Stimulated activated CD8-positive, alpha-beta memory T cell treated with anti-CD3 and anti-CD28 coated beads, Interleukin-4, amount 100 ng/mL, for 48 hours (primary cell): ENCODE results near the gene ACADM.
"Not testable (repeated sequence)": the region's sequence is repeated elsewhere in the genome, so short reads cannot be mapped to it uniquely, and the experiment has no call there.

Experiments
- DNase-seq: peaks from one replicate; pipeline ENCODE4 v3.0.0-alpha.2; 2020

ACADM gene

GRCh38 chr1:75742047-75742625 is 17.6 kb downstream of the ACADM start:
- DNase-seq = no peak

- no peak for DNase-seq
Measured at GRCh38 chr1:75745276-75745675, 20.8 kb downstream of the ACADM start.

- DNase-seq = not testable (repeated sequence)
Measured at GRCh38 chr1:75757210-75757609, 32.7 kb downstream of the ACADM start.

GRCh38 chr1:75758543-75758942 is 34.0 kb downstream of the ACADM start:
- DNase-seq = not testable (repeated sequence)

GRCh38 chr1:75764057-75764655 is 39.6 kb downstream of the ACADM start:
- no peak for DNase-seq

- no peak for DNase-seq
Measured at GRCh38 chr1:75765697-75766355, 41.3 kb downstream of the ACADM start.

GRCh38 chr1:75768016-75768415 is 43.5 kb downstream of the ACADM start:
- DNase-seq = no peak

- no peak for DNase-seq
Measured at GRCh38 chr1:75770761-75771160, 46.3 kb downstream of the ACADM start.

GRCh38 chr1:75771978-75772377 is 47.5 kb downstream of the ACADM start:
- DNase-seq = no peak

- not testable (repeated sequence) for DNase-seq
Measured at GRCh38 chr1:75777812-75778211, 53.3 kb downstream of the ACADM start.

GRCh38 chr1:75778694-75779093 is 54.2 kb downstream of the ACADM start:
- not testable (repeated sequence) for DNase-seq

DNA sequence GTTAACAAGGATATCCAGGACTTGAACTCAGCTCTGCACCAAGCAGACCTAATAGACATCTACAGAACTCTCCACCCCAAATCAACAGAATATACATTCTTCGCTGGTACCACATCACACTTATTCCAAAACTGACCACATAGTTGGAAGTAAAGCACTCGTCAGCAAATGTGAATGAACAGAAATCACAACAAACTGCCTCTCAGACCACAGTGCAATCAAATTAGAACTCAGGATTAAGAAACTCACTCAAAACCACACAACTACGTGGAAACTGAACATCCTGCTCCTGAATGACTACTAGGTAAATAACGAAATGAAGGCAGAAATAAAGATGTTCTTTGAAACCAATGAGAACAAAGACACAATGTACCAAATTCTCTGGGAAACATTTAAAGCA is 55.7 kb downstream of the ACADM start:
- DNase-seq = not testable (repeated sequence)

DNA sequence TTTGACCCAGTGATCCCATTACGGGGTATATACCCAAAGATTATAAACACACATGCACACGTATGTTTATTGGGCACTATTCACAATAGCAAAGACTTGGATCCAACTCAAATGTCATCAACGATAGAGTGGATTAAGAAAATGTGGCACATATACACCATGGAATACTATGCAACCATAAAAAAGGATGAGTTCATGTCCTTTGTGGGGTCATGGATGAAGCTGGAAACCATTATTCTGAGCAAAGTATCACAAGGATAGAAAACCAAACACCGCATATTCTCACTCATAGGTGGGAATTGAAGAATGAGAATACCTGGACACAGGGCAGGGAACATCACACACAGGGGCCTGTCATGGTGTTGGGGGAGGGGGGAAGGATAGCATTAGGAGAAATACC is 59.4 kb downstream of the ACADM start:
- DNase-seq = not testable (repeated sequence)

GRCh38 chr1:75785320-75785982 is 60.9 kb downstream of the ACADM start:
- DNase-seq = no peak

DNA sequence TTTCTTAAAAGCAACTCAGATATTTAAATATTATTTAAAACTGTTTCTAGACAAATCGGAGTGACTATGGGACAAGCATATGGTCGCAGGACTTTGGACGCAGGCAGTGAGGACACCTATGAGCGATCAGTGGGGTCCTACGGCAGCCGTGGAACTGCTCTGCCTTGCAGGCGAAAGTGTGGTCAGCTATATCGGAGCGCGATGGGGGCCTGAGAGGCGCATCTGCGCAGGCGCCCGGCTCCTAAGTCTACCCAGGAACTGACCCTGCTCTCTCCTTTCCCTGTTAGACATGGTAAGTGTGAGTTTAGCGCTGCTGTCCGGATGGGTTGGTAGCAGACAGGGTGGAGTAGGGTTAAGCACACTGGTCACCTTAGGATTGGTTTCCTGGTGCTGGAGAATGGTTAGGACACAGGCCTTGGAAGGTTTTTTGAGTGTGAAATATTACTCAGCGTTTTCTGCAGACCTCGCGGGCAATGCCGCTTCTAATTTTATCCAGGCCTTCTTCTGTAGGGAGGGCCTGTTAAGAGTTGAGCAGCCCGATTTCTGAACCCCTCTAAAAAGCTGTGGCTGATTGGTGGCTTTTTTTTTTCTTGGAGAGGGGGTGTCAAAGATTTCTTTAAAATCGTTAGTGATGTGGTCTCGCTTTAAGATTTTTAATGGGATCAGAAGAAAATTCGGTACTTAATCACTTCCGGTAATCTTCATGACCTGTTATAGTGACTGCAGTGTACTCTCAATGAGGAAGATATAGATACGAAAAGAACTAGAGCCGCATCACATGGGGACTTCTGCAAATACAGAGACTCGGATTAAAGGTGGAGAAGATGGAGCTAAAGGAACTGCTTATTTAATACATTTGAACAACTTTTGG is 61.7 kb downstream of the ACADM start, which contains the start of gene RABGGTB:
Gene RABGGTB (plus strand): TSS at position 274 of the 871 bp plus-strand sequence. CDS start 16 bp downstream, at position 290.
- DNase-seq = peak; percentile 95

- DNase-seq = no peak
Measured at GRCh38 chr1:75786901-75787493, 62.5 kb downstream of the ACADM start.

GRCh38 chr1:75787524-75787923 is 63.0 kb downstream of the ACADM start:
- no peak for DNase-seq

- DNase-seq = no peak
Measured at GRCh38 chr1:75789988-75790387, 65.5 kb downstream of the ACADM start.

GRCh38 chr1:75791022-75791421 is 66.5 kb downstream of the ACADM start:
- DNase-seq = no peak

GRCh38 chr1:75792091-75792490 is 67.6 kb downstream of the ACADM start:
- DNase-seq = no peak

DNA sequence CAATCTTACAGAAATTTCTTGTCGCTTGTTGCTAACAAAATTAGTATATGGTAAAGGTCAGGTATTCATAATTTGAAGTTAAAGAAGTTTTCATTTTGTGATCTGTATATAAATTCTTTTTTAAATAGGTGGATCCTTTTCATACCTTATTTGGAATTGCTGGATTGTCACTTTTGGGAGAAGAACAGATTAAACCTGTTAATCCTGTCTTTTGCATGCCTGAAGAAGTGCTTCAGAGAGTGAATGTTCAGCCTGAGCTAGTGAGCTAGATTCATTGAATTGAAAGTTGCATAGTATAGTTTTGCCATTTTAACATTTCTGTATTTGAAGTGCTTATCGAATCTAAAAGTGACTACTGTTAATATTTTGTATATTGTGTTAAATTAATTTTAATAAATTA is 69.9 kb downstream of the ACADM start:
- DNase-seq = no peak

DNA sequence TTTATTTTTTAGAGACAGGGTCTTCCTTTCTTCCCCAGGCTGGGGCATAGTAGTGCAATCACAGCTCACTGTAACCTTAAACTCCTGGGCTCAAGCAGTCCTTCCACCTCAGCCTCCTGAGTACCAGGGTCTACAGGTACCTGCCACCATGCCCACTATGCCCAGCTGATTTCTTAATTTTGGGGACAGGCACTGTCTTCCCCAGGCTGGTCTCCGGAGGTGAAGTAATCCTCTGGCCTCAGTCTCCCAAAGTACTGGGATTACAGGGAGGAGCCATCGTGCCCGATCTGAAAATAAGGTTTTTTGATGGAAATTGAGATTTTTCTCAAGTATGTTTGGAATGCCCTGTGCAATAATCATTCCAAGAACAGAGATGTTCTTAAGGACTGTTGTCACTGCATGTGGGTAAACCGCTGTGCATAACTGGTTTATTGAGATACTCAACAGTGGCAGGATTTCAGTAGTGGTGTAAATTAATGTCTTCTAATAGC is 71.2 kb downstream of the ACADM start:
- DNase-seq = peak; percentile 32
